Keratinocyte (primary cell): ENCODE data around the gene IFT43. TPM values are rescaled to one million over a fixed set of nuclear protein-coding genes. Genes with fewer than 3 reads are reported as not detected.

ENCODE experiments used
- DNase-seq: peaks from one replicate; pipeline ENCODE4 v3.0.0-alpha.2; 2011; ENCODE audit warnings: low read depth, missing footprints, low spot score
- FAIRE-seq: peaks from 2 replicates; lab custom pipeline; 2011; peaks lifted over from hg19 to GRCh38; lab: Jason Lieb, UNC
- H2AFZ ChIP-seq: 2 replicates; pipeline ENCODE4 v1.6.0; 2012; ENCODE audit warnings: low read length, control low read depth, inconsistent platforms; ENCODE audit not compliant: control insufficient read depth
- H3K27ac ChIP-seq: 2 replicates; pipeline ENCODE4 v1.5.1; 2011; ENCODE audit warnings: low read length; ENCODE audit not compliant: control insufficient read depth, insufficient read depth
- H3K27me3 ChIP-seq: 3 replicates; pipeline ENCODE4 v1.6.0; 2011; ENCODE audit warnings: low read length; ENCODE audit not compliant: control insufficient read depth, insufficient read depth; ENCODE audit errors: extremely low read depth
- H3K36me3 ChIP-seq, 2 experiments: 2 replicates in 1 of 2; 3 replicates in 1 of 2; pipeline ENCODE4 v1.5.1; 2011; ENCODE audit warnings: low read length in 2 of 2, mild to moderate bottlenecking in 1 of 2; ENCODE audit not compliant: control insufficient read depth in 2 of 2, insufficient read depth in 2 of 2; ENCODE audit errors: extremely low read depth in 1 of 2
- H3K4me1 ChIP-seq: 3 replicates; pipeline ENCODE4 v1.5.1; 2011; ENCODE audit warnings: low read length; ENCODE audit not compliant: control insufficient read depth, insufficient read depth; ENCODE audit errors: extremely low read depth
- H3K4me2 ChIP-seq: 3 replicates; pipeline ENCODE4 v1.6.0; 2011; ENCODE audit warnings: low read depth, low read length; ENCODE audit not compliant: control insufficient read depth, insufficient read depth; ENCODE audit errors: extremely low read depth
- H3K4me3 ChIP-seq, 3 experiments: fragments of 200-600 bp in 1 of 3; sonication (generic) in 1 of 3; 2 replicates in 2 of 3; 3 replicates in 1 of 3; pipeline ENCODE4 v1.5.1; 2011 to 2016; ENCODE audit warnings: low read length in 3 of 3, mild to moderate bottlenecking in 3 of 3, control low read depth in 2 of 3, inconsistent platforms in 1 of 3, low read depth in 1 of 3, mixed read lengths in 1 of 3, mixed run types in 1 of 3, moderate library complexity in 1 of 3; ENCODE audit not compliant: control insufficient read depth in 2 of 3, insufficient read depth in 2 of 3; ENCODE audit errors: extremely low read depth in 1 of 3
- H3K79me2 ChIP-seq: 2 replicates; pipeline ENCODE4 v1.6.0; 2012; ENCODE audit warnings: low read length; ENCODE audit not compliant: control insufficient read depth, insufficient read depth
- H3K9ac ChIP-seq: 3 replicates; pipeline ENCODE4 v1.6.0; 2011; ENCODE audit warnings: low read length; ENCODE audit not compliant: control insufficient read depth, insufficient read depth; ENCODE audit errors: extremely low read depth
- H3K9me1 ChIP-seq: 3 replicates; pipeline ENCODE4 v1.6.0; 2011; ENCODE audit warnings: low read length; ENCODE audit not compliant: control insufficient read depth, insufficient read depth; ENCODE audit errors: extremely low read depth
- H3K9me3 ChIP-seq: 2 replicates; pipeline ENCODE4 v1.5.1; 2012; ENCODE audit warnings: low read depth, low read length; ENCODE audit not compliant: control insufficient read depth
- H4K20me1 ChIP-seq: 3 replicates; pipeline ENCODE4 v1.6.0; 2011; ENCODE audit warnings: low read length; ENCODE audit not compliant: control insufficient read depth, insufficient read depth; ENCODE audit errors: extremely low read depth
- CTCF ChIP-seq, 3 experiments: IDR thresholded peaks in 1 of 3; conservative IDR thresholded peaks in 1 of 3; optimal IDR thresholded peaks in 1 of 3; 2 replicates in 2 of 3; 3 replicates in 1 of 3; pipeline versions ENCODE3 to v1.5.1; 2011; ENCODE audit warnings: low read length in 3 of 3, mild to moderate bottlenecking in 3 of 3, moderate library complexity in 2 of 3, control low read depth in 1 of 3, inconsistent platforms in 1 of 3; ENCODE audit not compliant: insufficient read depth in 2 of 3; ENCODE audit errors: extremely low read depth in 1 of 3
- EZH2 ChIP-seq: IDR thresholded peaks from one replicate; pipeline ENCODE4 v1.6.1; 2012; ENCODE audit warnings: inconsistent platforms, mild to moderate bottlenecking, low read length, moderate library complexity
- dilution Hi-C: fragments of 300-500 bp; cut with MboI; formaldehyde crosslinking; loops from one replicate; pipeline ENCODE4 v1.7.0; 2020; ENCODE audit warnings: low sequenced_read_pairs; ENCODE audit not compliant: extremely low pct_ligation_motif_present
- polyA plus RNA-seq, 5 experiments: library from polyadenylated mRNA; depleted of rRNA in 3 of 5; stranded (reverse) in 3 of 5; stranded (forward) in 1 of 5; unstranded in 1 of 5; fragments of >200 nt; gene quantifications; 1 replicate in 1 of 5; 2 replicates in 3 of 5; 3 replicates in 1 of 5; pipeline versions ENCODE4 v1.2.1 to v1.2.3, GENCODE V29; 2011 to 2012; ENCODE audit warnings: missing spikeins in 2 of 5, low read depth in 1 of 5, low replicate concordance in 1 of 5

The IFT43 gene
- polyA plus RNA-seq, 1 donor (not counting 4 experiments of a cell fraction or from before 2014, with no cell fraction given), result 41.6 TPM

DNA sequence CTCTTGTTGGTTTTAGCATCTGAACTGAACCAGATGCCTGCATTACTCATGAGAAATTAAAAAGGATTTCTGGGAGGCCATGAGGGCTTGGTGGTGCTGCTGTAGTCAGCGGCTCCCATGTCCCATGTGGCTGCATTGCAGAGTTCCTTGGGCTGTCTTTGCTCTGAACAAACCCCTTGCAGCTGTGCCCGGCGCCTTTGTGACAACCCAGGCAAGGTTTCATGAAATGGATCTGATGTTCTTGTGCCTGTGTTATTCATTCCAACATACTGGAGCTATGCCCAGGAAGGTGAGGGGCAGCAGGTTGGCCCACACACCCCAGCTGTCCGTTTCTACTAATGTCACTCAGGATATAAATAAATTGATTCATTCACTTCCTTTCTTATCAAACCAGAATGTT, 44.5 kb upstream of the IFT43 start:
- no peaks in the 10 kb centered on the region for H3K9me1 ChIP-seq
- H3K4me3 ChIP-seq, result no peak overlapping the region
- no peak overlapping the region for H3K27ac ChIP-seq
- H3K9me3 ChIP-seq, result no peaks in the 10 kb centered on the region
- H3K9ac ChIP-seq, result no peak overlapping the region
- no peaks in the 10 kb centered on the region for H3K4me1 ChIP-seq
- FAIRE-seq (no peak), DNase-seq (no peak)
- H3K27me3 ChIP-seq, result no peaks in the 10 kb centered on the region
- no peaks in the 10 kb centered on the region for H3K36me3 ChIP-seq
- TF ChIP-seq EZH2, result no peak
- no peak for TF ChIP-seq CTCF (optimal IDR thresholded peaks at IDR 0.05 in 1 of 3, IDR thresholded peaks at IDR 0.05 in 1 of 3, conservative IDR thresholded peaks at IDR 0.05 in 1 of 3; ENCODE audit: extremely low read depth in 1 of 3, insufficient read depth in 2 of 3, low read length in 3 of 3)
- no peaks in the 10 kb centered on the region for H4K20me1 ChIP-seq
- H3K79me2 ChIP-seq, result no peaks in the 10 kb centered on the region
- H3K4me2 ChIP-seq, result no peak overlapping the region
- dilution Hi-C loops, result no loop called here
- no peak overlapping the region for H2AFZ ChIP-seq

- no peak overlapping the region for H2AFZ ChIP-seq
- no peak for TF ChIP-seq CTCF (optimal IDR thresholded peaks at IDR 0.05 in 1 of 3, IDR thresholded peaks at IDR 0.05 in 1 of 3, conservative IDR thresholded peaks at IDR 0.05 in 1 of 3; ENCODE audit: extremely low read depth in 1 of 3, insufficient read depth in 2 of 3, low read length in 3 of 3)
- no peak for TF ChIP-seq EZH2
- H3K9ac ChIP-seq, result no peak overlapping the region
- no peak overlapping the region for H3K4me3 ChIP-seq
- dilution Hi-C loops, result no loop called here
- H3K9me1 ChIP-seq, result no peaks in the 10 kb centered on the region
- H3K27ac ChIP-seq, result no peak overlapping the region
- no peaks in the 10 kb centered on the region for H3K36me3 ChIP-seq
- no peak for DNase-seq
- H3K9me3 ChIP-seq, result no peaks in the 10 kb centered on the region
- no peaks in the 10 kb centered on the region for H3K4me1 ChIP-seq
- no peaks in the 10 kb centered on the region for H3K79me2 ChIP-seq
- no peaks in the 10 kb centered on the region for H4K20me1 ChIP-seq
- no peaks in the 10 kb centered on the region for H3K27me3 ChIP-seq
- H3K4me2 ChIP-seq, result no peak overlapping the region
- FAIRE-seq, result no peak
Measured at GRCh38 chr14:75944607-75945241, 40.8 kb upstream of the IFT43 start.
